Motor neuron (in vitro differentiated cells): Measurements from ENCODE around the gene SAFB. TPM values are rescaled to one million over a fixed set of nuclear protein-coding genes. Genes with fewer than 3 reads are reported as not detected.
A peak's percentile ranks its signal among the peaks of the same experiment; 100 is the strongest.

Experiments used
- ATAC-seq, 8 experiments: fragments of 200-7000 bp; cut with Tn5 transposase; replicated peaks in 6 of 8; 2 replicates each; pipeline ENCODE4 v1.8.0; 2021; ENCODE audit warnings: mild to moderate bottlenecking in 8 of 8, moderate library complexity in 8 of 8
- H3K27ac ChIP-seq, 2 donors: fragments of 250-450 bp; sonication (Bioruptor Pico); 2 replicates each; pipeline ENCODE4 v1.9.0; 2021; ENCODE audit warnings: antibody characterized with exemption in 2 of 2, mild to moderate bottlenecking in 2 of 2, moderate library complexity in 1 of 2
- H3K4me1 ChIP-seq, 2 donors: fragments of 250-450 bp; sonication (Bioruptor Pico); replicated peaks in 1 of 2; 2 replicates each; pipeline ENCODE4 v1.6.1; 2021; ENCODE audit warnings: antibody characterized with exemption in 2 of 2, mild to moderate bottlenecking in 2 of 2, moderate library complexity in 1 of 2
- H3K4me3 ChIP-seq, 5 donors: fragments of 250-450 bp; sonication (Bioruptor Pico); 2 replicates each; pipeline ENCODE4 v1.9.0; 2021; ENCODE audit warnings: antibody characterized with exemption in 5 of 5, mild to moderate bottlenecking in 5 of 5, moderate library complexity in 4 of 5
- WGBS, 10 experiments: fragments of 450-650 bp; shearing (Covaris generic); methylation state at CpG; one replicate each; pipeline ENCODE4 v1.0.0; 2022; 5-methylcytosine and 5-hydroxymethylcytosine counted together
- in situ Hi-C, 9 experiments: fragments of 400-800 bp; cut with MboI; loops; one replicate each; pipeline ENCODE4 v1.15.0; 2021; ENCODE audit warnings: low sequenced_read_pairs in 9 of 9, low pct_unique_long_range_greater_than_20kb in 2 of 9; ENCODE audit not compliant: unreplicated experiment in 9 of 9
- total RNA-seq, 8 experiments: library from RNA; unstranded; fragments of 300-600 nt; gene quantifications; 2 replicates each; pipeline versions ENCODE4 v1.2.3 to v1.2.4, GENCODE V29; 2022

SAFB gene
- total RNA-seq, 8 experiments from 2014 or later = 37.2 to 144 (median 73.5) TPM

DNA sequence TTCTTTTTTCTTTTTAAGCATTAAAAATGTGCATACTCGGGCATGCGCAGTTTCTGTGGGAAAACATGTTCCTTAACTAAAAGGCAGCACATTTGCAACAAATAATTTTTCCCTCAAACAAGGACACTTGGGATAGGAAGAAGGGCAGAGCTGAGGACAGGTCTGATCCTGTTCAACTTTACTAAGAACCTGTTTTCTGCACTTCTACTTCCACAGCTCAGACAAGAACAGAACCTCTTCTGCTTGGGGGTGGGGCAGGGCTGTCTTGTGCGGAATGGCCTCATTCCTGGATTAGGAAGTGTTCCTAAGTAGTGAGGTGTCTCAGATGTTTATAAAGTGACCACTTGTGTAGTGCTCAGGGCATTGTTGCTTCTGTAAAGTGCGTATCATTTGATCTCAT, 18.3 kb downstream of the SAFB start:
- Histone ChIP-seq H3K4me3 (no peak overlapping the region), H3K4me1 (no peaks in the 10 kb centered on the region), H3K27ac (no peak overlapping the region)
- in situ Hi-C loops = no loop called here
- peak in 3 of 8 experiments; percentile 35 to 57 (median 48) for ATAC-seq
- WGBS, 10 experiments = 8 to 100% (median 87%) methylated on average over 1 to 4 of the region's 4 CpGs; no CpG with 5 or more reads in 1 of the 10 experiments

DNA sequence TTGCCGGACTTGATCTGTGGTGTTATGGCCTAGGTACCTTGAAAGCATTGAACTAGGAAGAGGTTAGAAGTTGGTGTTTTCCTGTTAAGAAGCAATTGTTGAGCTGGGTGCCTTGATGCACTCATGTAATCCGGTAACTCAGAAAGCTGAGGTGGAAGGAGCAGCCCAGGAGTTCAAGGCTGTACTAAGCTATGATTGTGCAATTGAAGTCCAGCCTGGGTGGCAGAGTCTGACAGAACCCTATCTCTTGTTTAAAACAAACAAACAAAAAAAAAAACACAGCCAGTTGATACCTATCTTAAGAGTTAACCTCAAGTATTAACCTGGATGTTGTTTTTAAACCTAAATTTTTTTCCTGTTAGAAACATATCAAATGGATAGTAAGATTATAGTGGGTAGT, 19.3 kb downstream of the SAFB start:
- 93 to 100% (median 100%) methylated on average over 1 to 2 of the region's 2 CpGs; no CpG with 5 or more reads in 4 of the 10 experiments for WGBS, 10 experiments
- H3K4me3 ChIP-seq = no peak overlapping the region
- no peak overlapping the region for H3K27ac ChIP-seq
- in situ Hi-C loops = no loop called here
- ATAC-seq = no peak
- no peaks in the 10 kb centered on the region for H3K4me1 ChIP-seq

GRCh38 chr19:5643060-5643459, 20.2 kb downstream of the SAFB start:
- Histone ChIP-seq H3K27ac (no peak overlapping the region), H3K4me3 (no peak overlapping the region), H3K4me1 (no peaks in the 10 kb centered on the region)
- in situ Hi-C loops = no loop called here
- WGBS, 10 experiments = 60 to 100% (median 89%) methylated on average over 1 to 3 of the region's 4 CpGs; no CpG with 5 or more reads in 1 of the 10 experiments
- ATAC-seq = no peak

DNA sequence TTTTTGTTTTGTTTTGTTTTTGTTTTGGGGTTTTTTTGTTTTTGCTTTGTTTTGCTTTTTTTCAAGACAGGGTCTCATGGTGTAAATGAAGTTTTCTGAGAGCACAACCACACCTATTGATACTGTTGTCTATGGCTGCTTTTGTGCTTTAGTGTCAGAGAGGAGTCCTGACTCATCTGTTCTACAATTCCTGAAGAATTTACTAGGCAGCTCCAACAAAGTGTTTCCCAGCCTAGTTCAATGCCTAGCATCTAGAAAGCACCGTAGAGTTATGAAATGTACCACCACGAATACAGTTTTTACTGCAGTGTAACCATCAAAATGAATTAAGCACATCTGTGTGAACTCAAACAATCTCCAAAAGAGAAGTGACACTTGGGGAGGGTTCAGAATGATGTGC, 21.2 kb downstream of the SAFB start:
- in situ Hi-C loops = no loop called here
- 57 to 95% (median 82%) methylated on average over 1 to 2 of the region's 2 CpGs; no CpG with 5 or more reads in 4 of the 10 experiments for WGBS, 10 experiments
- H3K4me1 ChIP-seq = no peaks in the 10 kb centered on the region
- no peak overlapping the region for H3K4me3 ChIP-seq
- no peak overlapping the region for H3K27ac ChIP-seq
- ATAC-seq = peak in 2 of 8 experiments; percentile 43 to 59

GRCh38 chr19:5645409-5645808, 22.5 kb downstream of the SAFB start:
- H3K27ac ChIP-seq = no peak overlapping the region
- in situ Hi-C loops = no loop called here
- no peak overlapping the region for H3K4me3 ChIP-seq
- ATAC-seq = no peak
- WGBS, 10 experiments = 50 to 100% (median 92%) methylated on average over 1 to 5 of the region's 5 CpGs; no CpG with 5 or more reads in 1 of the 10 experiments
- no peaks in the 10 kb centered on the region for H3K4me1 ChIP-seq

- in situ Hi-C loops = no loop called here
- Histone ChIP-seq H3K4me1 (no peaks in the 10 kb centered on the region), H3K27ac (no peak overlapping the region), H3K4me3 (no peak overlapping the region)
- ATAC-seq = no peak
- WGBS, 10 experiments = 70 to 100% (median 96%) methylated on average over 2 to 3 of the region's 4 CpGs; no CpG with 5 or more reads in 6 of the 10 experiments
These were observed 23.8 kb downstream of the SAFB start for GRCh38 chr19:5646703-5647102.

- Histone ChIP-seq H3K4me1 (no peaks in the 10 kb centered on the region), H3K4me3 (no peak overlapping the region), H3K27ac (no peak overlapping the region)
- 80 to 100% (median 100%) methylated on average over 1 to 9 of the region's 11 CpGs; no CpG with 5 or more reads in 1 of the 10 experiments for WGBS, 10 experiments
- in situ Hi-C loops = no loop called here
- no peak for ATAC-seq
These were observed 25.6 kb downstream of the SAFB start for GRCh38 chr19:5648464-5648863.

- Histone ChIP-seq H3K27ac (no peak overlapping the region), H3K4me3 (no peak overlapping the region), H3K4me1 (no peaks in the 10 kb centered on the region)
- ATAC-seq = no peak
- WGBS, 10 experiments = 100% methylated on average over 2 to 4 of the region's 5 CpGs; no CpG with 5 or more reads in 7 of the 10 experiments
- in situ Hi-C loops = no loop called here
These were observed 28.5 kb downstream of the SAFB start for GRCh38 chr19:5651361-5651760.

GRCh38 chr19:5652261-5652660, 29.4 kb downstream of the SAFB start:
- no peaks in the 10 kb centered on the region for H3K4me1 ChIP-seq
- WGBS, 10 experiments = 82 to 100% (median 93%) methylated on average over 1 to 8 of the region's 10 CpGs; no CpG with 5 or more reads in 4 of the 10 experiments
- in situ Hi-C loops = no loop called here
- no peak for ATAC-seq
- H3K4me3 ChIP-seq = no peak overlapping the region
- H3K27ac ChIP-seq = no peak overlapping the region

GRCh38 chr19:5654931-5655330, 32.0 kb downstream of the SAFB start:
- WGBS, 10 experiments = 80 to 100% (median 94%) methylated on average over 1 to 5 of the region's 5 CpGs; no CpG with 5 or more reads in 2 of the 10 experiments
- in situ Hi-C loops = no loop called here
- Histone ChIP-seq H3K27ac (no peak overlapping the region), H3K4me1 (no peaks in the 10 kb centered on the region), H3K4me3 (no peak overlapping the region)
- ATAC-seq = no peak

DNA sequence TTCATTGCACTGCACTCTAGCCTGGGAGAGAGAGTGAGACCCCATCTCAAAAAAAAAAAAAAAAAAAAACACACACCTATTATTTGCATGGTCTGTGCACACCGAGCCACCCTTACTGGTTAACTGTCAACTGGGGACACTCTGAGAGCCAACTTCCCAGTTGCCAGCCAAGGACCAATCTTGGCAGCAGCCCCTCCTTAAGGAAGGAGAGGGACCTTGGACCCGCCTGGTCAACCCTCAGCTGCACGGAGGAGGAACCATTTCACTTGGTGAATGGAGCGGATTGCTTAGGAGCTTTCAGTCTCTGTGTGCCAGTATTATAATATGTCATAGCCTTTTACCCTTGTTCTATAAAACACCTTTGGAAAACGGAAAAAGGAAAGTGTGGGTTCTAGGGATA, 32.5 kb downstream of the SAFB start:
- H3K4me1 ChIP-seq = no peaks in the 10 kb centered on the region
- in situ Hi-C loops = no loop called here
- H3K4me3 ChIP-seq = no peak overlapping the region
- WGBS, 10 experiments = 40 to 100% (median 100%) methylated on average over 1 to 4 of the region's 5 CpGs; no CpG with 5 or more reads in 1 of the 10 experiments
- no peak overlapping the region for H3K27ac ChIP-seq
- ATAC-seq = no peak

GRCh38 chr19:5661483-5661882, 38.6 kb downstream of the SAFB start:
- peak in 4 of 8 experiments; percentile 9 to 22 (median 14) for ATAC-seq
- no peak overlapping the region for H3K4me3 ChIP-seq
- no peak overlapping the region for H3K27ac ChIP-seq
- in situ Hi-C loops = no loop called here
- H3K4me1 ChIP-seq = no peaks in the 10 kb centered on the region
- 92 to 100% (median 97%) methylated on average over 1 to 28 of the region's 42 CpGs; no CpG with 5 or more reads in 4 of the 10 experiments for WGBS, 10 experiments

DNA sequence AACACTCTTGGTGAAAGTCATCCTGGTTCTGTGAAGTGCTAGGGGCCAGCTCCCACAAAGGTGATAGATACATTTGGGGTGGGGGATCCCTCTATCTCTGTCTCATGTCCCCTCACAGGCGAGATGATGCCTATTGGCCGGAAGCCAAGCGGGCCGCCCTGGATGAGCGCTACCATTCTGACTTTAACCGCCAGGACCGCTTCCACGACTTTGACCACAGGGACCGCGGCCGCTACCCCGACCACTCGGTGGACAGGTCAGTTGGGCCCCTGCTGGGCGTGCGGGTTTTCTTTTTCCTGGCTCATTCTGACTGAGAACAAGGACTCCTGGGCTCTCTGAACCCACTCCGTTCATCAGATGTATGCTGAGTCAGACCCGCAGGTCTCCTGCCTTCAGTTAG, 41.0 kb downstream of the SAFB start:
- ATAC-seq = no peak
- H3K4me3 ChIP-seq = no peak overlapping the region
- H3K4me1 ChIP-seq = no peaks in the 10 kb centered on the region
- in situ Hi-C loops = no loop called here
- 80 to 100% (median 94%) methylated on average over 2 to 12 of the region's 17 CpGs; no CpG with 5 or more reads in 2 of the 10 experiments for WGBS, 10 experiments
- H3K27ac ChIP-seq = no peak overlapping the region

DNA sequence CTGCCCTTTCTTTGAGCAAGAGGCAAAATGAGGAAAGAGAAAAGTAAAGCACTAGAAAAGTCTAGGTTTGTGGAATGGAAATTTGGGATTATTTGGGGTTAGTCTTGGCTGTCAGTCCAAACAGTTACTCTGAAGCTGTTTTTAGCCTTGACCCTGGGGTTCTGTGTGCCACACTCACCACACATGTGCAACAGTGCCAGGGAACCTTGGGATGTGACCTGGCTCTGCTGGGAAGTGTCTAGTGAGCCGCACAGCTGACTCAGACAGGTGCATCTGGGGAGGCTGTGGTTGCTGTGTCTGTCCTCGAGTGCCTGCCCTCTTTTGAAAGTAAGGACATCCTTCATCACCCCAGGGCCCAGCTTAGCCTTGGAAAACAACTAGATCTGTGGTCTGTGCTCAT, 41.6 kb downstream of the SAFB start:
- 83 to 100% (median 87%) methylated on average over 1 to 2 of the region's 2 CpGs; no CpG with 5 or more reads in 6 of the 10 experiments for WGBS, 10 experiments
- no peak overlapping the region for H3K27ac ChIP-seq
- H3K4me3 ChIP-seq = no peak overlapping the region
- no peaks in the 10 kb centered on the region for H3K4me1 ChIP-seq
- no peak for ATAC-seq
- in situ Hi-C loops = no loop called here
